Stimulated activated CD8-positive, alpha-beta memory T cell treated with anti-CD3 and anti-CD28 coated beads, Interleukin-2, amount 100 ng/mL, for 1 hour (primary cell): ENCODE data around the gene CEP97.
"Not testable (repeated sequence)": the region's sequence is repeated elsewhere in the genome, so short reads cannot be mapped to it uniquely, and the experiment has no call there.

Experiments used
- DNase-seq, 2 donors: peaks; one replicate each; pipeline ENCODE4 v3.0.0-alpha.2; 2020; ENCODE audit warnings: low read depth in 2 of 2

The CEP97 gene

DNA sequence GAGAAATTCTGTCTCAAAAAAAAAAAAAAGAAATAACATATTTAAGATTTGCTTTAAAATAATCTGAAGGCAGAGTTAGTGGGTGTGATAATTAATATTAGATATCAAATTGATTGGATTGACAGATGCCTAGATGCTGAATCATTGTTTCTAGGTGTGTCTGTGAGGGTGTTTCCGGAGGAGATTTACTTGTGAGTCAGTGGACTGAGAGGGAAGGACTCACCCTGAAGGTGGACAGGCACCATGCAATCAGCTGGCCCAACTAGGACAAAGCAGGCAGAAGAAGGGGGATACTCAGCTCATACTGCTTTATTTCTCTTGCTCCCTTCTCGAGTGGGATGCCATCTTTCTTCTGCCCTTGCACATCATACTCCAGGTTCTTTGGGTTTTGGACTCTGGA, 21.2 kb upstream of the CEP97 start:
- no peak for DNase-seq

DNA sequence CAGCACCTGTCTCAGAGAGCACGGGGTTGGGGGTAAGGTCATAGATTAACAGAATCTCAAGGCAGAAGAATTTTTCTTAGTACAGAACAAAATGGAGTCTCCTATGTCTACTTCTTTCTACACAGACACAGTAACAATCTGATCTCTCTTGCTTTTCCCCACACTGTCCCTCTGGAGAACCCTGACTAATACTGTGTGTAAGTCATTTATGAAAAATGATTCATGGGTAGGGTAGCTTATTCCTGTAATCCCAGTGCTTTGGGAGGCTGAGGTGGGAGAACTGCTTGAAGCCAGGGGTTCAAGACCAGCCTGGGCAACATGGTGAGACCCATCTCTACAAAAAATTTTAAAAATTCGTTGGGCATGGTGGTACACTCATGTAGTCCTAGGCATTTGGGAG, 19.8 kb upstream of the CEP97 start:
- not testable (repeated sequence) for DNase-seq

DNA sequence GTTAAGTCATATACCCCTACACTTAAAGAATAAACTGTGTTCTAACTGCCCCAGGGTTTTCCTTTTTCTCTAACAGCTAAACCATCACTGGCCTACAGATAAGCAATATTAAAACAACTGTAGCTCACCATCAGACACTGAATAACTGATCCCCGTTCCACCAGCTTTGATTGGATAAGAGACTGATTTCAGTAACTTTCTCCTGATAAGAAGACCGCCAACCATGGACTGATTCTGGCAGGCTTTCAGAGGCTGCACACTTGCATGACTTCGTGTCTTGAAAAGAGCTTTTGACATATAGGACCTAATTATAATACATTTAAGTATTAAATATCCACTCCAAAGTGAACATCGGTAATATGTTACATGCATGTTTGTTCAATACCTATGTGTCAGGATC, 15.3 kb upstream of the CEP97 start:
- no peak for DNase-seq

DNA sequence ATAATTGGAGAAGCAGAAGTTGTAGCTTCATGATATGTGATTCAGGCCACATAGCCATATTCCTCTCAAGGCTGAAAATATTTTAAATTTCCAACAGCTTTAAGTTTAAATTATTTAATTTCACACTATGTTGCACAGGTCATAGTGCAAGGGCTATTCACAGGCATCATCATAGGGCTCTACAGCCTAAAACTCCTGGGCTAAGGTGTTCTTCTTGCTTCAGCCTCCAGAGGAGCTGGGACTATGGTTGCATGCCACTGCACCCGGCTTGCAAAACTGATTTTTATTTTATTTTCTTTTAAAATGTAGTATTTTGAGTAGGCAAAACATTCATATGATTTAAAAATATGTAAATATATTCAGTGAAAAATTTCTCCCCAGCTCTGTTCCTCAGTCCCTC, 6.0 kb upstream of the CEP97 start:
- no peak for DNase-seq

DNA sequence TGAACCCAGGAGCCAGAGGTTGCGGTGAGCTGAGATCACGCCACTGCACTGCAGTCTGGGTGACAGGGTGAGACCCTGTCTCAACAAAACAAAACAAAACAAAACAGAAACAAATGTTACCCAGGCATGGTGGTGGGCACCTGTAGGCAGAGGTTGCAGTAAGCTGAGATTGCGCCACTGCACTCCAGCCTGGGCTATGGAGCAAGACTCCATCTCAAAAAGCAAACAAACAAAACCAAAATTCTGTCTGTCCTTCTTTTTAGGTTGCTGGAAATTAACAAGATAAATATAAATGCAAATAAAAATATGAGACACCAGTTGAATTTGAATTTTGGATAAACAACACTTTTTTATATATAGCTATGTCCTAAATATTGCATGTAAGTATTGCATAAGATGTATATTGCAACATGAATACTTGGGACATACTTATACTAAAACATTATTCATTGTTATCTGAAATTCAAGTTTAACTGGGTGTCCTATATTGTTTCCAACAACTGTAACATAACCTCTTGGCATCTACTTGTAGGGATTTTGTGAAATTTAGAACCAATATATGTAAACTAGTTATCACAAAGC, 4.7 kb upstream of the CEP97 start:
- no peak for DNase-seq

DNA sequence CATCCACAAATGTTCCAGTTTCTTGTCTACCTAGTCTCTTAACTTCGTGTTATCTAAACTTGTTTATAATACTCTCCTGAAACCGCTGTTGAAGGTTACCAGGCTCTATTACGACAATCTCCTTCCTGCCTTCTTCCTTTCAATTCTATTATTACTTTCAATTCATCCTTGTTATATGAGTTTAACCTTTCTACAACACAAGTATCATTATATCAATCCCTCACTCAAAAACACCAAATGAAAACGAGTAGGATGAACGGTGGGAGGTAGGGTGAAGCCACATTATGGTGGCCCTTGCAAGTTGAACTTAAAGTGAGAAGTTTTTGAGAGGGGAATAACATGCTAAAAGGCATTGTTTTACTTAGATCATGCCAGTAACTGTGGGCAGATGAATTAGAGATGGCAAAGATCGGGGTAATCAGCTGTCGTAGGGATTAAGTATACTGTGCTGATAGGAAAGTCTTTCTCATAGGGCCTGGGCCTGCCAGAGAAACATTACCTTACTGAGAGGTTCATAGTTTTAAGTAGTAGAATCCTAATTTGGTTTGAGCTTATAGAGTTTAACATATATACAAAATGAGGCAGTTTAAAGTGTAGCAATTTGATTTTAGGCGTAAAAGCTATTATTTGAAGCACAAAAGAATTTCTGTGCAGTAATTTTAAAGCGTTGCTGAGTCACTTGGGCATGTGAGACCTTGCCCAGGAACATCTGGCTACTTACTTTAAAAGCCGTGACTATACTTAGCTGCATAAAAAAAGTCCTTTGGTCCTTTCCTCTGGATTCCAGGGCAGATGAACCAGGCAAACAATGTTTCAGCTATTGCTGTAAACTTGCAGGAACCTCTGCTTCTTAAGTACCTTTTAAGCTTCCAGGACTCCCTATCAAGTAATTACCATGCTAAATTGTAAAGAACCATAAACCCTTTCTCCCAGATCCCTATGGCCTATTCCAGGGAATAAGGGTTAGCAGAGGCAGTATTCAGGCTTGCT, 3.3 kb upstream of the CEP97 start:
- no peak for DNase-seq

DNA sequence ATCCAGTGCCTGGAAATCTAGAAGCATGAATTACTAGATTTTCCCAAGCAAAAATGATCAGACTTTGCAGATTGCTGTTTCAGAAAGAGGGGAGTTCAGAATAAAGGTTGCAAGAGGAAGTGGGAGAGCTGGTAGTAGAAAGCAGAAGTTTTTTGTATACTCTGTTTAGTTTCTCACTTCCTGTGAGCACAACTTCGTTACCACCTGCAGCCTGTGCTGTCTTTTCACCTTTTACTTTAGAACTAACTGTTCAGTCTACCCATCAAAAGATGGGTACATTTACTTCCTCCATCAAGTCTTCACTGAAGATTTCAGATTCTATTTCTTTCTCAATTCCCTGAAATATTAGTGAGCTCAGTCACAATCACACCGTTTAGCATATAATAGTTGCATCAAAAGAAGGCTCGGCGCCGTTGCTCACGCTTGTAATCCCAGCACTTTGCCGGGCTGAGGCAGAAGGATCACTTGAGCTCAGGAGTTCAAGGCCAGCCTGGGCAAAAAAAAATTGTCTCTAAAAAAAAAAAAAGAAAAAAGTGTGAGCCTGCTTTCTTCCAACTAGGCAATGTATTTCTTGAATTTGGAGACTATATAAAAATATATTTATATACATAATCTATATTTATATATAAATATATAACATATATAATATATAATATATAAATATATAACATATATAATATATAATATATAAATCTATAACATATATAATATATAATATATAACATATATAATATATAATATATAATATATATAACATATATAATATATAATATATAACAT, 1.8 kb upstream of the CEP97 start:
- no peak for DNase-seq

DNA sequence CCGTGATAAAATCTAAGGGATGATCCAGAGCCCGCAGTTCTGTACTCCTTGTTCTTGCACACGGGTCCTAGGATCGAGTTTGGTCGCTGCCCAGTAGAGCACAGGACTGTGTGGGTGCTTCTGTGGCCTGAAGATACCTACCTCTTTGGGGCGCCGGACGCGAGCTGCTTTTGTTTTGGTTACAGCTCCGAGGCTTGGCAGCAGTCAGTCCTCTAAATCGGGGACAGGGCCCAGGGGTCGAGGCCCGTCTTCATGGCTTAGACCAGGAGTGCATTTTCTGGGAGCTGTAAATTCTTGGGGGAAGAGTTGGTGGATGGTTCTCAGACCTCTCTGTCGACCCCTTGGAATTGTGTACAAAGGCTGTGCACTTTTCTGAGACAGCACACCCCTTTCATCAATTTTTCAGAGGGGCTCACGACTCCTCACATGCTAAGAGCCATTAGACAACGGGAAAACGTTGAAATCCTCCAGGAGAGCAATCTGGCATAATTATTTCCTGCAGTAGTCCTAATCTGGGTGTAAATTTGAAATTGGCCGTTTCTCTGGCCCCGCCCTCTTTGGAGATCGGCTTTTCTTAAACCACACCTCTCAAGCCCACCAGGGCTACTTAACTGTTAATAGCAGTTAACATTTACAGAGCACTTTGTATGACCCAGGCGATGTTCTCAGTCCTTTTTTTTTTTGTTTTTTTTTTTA, 928 bp downstream of the CEP97 start:
- DNase-seq = no peak

DNA sequence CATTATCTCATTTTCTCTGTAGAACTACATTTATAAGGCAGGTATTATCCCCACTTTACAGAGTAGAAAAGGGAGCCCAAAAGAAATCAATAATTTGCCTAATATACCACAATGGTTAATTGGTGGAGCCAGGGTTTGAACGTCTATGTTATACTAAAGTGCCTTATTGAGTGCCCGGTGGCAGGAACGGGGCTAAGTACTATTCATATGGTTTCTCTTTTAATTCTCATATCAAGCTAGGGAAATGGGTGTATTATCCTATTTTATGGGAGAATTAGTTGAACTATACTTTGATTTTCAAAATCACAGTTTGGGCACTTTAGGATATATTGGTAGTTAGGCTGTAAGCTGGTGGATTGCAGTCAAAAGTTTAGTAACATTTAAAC, 1.5 kb downstream of the CEP97 start:
- no peak for DNase-seq

DNA sequence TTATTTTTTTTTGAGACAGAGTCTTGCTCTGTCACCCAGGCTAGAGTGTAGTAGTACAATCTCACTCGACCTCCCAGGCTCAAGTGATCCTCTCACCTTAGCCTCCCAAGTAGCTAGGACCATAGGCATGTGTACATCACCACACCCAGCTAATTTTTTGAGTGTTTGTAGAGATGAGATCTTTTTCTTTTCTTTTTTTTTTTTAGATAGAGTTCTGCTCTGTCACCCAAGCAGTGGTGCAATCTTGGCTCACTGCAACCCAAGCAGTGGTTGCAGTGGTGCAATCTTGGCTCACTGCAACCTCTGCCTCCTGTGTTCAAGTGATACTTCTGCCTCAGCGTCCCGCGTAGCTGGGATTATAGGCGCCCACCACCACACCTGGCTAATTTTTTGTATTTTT, 5.2 kb downstream of the CEP97 start:
- no peak for DNase-seq

DNA sequence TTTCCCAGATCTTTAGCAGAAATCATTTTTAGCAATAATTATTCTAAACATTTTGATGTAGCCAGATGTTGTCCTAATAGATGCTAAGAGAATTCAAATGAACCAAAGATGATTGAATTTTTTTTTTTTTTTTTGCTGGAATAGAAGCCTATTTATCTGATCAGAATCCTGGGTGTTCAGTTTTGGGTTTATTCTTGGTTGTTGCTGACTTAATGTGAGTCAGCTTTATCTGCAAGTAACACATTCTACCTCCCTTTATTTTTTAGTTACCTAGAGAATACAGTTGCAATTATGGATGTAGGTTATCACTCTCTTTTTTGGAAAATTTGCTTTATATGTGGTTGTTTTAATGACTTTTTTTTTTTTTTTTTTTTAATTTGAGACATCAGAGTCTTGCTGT, 6.4 kb downstream of the CEP97 start:
- DNase-seq = no peak

DNA sequence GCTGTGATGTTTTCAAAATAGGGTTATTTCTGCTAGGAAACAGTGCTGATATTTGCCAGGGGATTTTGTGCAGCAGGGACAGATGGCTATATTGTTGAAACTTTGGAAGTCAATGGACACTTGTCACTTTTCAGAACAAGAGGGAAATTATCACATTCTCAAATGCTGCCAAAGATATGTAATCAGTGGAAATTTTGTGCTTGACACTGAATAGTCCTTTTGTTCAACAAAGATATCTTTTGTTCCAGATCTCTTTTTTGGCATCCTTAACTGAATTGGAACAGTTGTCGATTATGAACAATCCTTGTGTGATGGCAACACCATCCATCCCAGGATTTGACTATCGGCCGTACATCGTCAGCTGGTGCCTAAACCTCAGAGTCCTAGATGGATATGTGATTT, 7.8 kb downstream of the CEP97 start:
- DNase-seq = no peak

DNA sequence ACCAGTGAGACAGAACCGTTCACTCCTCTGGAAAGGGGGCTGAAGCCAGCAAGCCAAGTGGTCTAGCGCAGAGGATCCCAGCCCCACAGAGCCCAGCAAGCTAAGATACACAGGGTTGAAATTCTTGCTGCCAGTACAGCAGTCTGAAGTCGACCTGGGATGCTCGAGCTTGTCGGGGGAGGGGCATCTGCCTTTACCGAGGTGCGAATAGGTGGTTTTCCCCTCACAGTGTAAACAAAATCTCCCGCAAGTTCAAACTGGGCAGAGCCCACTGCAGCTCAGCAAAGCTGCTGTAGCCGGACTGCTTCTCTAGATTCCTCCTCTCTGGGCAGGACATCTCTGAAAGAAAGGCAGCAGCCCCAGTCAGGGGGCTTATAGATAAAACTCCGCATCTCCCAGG, 11.4 kb downstream of the CEP97 start:
- no peak for DNase-seq

DNA sequence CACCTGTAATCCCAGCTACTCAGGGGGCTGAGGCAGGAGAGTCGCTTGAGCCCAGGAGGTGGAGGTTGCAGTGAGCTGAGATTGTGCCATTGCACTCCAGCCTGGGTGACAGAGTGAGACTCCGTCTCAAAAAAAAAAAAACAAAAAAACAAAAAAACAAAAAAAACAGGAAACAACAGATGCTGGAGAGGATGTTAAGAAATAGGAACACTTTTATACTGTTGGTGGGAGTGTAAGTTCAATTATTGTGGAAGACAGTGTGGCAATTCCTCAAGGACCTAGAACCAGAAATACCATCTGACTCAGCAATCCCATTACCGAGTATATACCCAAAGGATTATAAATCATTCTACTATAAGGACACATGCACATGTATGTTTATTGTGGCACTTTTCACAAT, 17.5 kb downstream of the CEP97 start:
- DNase-seq = not testable (repeated sequence)

DNA sequence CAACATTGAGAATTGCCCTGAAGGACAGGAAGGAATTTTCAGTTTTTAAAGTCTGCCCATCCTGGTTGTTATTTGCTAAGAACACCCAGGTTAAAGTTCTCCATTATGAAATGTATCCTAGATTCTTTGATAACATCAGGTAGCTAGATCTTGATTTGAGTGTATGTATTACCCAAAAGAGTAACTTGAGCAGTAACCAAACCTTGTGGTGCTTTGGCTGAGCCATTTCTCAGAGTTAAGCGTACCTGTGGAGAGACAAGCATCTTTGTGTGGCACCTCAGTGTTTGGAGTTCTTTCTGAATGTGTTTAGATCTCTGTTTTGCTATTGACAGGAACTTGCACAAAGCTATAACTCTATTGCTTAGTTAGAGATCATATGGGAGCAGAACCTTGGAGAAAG, 20.4 kb downstream of the CEP97 start:
- no peak for DNase-seq

DNA sequence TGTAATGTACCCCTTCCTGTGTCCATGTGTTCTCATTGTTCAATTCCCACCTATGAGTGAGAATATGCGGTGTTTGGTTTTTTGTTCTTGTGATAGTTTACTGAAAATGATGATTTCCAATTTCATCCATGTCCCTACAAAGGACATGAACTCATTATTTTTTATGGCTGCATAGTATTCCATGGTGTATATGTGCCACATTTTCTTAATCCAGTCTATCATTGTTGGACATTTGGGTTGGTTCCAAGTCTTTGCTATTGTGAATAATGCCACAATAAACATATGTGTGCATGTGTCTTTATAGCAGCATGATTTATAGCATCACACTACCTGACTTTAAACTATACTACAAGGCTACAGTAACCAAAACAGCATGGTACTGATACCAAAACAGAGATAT, 21.5 kb downstream of the CEP97 start:
- DNase-seq = not testable (repeated sequence)

DNA sequence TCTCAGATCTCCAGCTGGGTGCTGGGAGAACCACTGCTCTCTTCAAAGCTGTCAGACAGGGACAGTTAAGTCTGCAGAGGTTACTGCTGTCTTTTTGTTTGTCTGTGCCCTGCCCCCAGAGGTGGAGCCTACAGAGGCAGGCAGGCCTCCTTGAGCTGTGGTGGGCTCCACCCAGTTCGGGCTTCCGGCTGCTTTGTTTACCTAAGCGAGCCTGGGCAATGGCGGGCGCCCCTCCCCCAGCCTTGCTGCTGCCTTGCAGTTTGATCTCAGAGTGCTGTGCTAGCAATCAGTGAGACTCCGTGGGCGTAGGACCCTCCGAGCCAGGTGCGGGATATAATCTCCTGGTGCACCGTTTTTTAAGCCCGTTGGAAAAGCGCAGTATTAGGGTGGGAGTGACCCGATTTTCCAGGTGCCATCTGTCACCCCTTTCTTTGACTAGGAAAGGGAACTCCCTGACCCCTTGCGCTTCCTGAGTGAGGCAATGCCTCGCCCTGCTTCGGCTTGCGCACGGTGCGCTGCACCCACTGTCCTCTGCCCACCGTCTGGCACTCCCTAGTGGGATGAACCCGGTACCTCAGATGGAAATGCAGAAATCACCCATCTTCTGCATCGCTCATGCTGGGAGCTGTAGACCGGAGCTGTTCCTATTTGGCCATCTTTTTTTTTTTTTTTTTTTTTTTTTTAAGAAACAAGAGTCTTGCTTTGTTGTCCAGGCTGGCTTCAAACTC, 29.1 kb downstream of the CEP97 start:
- DNase-seq = not testable (repeated sequence)

DNA sequence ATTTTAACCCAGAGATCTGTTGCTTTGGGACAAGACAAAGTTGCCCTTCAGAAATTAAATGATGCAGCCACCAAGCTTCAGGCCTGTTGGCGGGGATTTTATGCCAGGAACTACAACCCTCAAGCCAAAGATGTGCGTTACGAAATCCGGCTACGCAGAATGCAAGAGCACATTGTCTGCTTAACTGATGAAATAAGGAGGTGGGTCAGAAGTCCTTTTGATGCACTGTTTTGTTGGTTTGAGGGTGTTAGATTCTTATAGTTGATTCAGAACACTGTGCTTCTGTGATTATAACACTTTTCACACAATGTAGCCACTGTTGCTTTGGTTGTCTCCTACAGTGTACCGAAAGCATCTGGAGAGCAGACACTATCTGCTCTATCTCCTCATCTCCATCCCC, 33.8 kb downstream of the CEP97 start:
- no peak for DNase-seq

DNA sequence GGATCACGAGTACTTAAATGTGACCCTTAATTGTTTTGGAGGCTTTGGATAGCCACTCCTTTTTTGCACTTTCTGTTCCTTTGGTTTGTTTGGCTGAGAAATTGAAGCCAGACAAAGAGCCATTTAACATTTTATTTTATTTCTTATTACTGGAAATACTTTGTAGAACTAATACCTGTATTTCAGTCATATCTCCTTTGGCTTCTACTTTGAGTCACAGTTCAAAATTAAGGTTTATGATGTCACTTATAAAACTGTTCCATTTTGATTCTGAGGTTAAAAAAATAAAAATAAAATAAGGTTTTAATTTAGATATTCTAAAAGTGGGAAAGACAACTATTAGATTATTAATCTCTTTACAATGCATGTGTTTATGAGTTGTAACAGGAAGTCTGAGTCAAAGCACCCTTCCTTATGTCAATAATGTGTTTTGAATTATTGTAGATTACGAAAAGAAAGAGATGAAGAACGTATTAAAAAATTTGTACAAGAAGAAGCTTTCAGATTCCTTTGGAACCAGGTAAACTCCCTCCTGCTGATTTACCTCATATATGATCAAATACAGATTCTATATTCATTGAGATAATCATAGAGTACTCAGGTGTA, 37.7 kb downstream of the CEP97 start:
- no peak for DNase-seq

DNA sequence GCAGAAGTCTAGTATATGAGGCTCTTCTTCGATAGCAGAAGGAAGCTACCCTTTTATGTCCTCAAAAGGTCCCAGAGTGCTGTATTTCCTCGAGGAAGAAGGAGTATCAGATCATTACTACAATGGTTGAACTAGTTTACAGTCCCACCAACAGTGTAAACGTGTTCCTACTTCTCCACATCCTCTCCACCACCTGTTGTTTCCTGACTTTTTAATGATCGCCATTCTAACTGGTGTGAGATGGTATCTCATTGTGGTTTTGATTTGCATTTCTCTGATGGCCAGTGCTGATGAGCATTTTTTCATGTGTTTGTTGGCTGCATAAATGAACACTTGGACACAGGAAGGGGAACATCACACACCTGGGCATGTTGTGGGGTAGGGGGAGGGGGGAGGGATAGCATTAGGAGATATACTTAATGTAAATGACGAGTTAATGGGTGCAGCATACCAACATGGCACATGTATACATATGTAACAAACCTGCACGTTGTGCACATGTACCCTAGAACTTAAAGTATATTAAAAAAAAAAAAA, 53.4 kb downstream of the CEP97 start:
- DNase-seq = not testable (repeated sequence)
